ENCODE results near the gene IQSEC2.

The IQSEC2 gene

DNA sequence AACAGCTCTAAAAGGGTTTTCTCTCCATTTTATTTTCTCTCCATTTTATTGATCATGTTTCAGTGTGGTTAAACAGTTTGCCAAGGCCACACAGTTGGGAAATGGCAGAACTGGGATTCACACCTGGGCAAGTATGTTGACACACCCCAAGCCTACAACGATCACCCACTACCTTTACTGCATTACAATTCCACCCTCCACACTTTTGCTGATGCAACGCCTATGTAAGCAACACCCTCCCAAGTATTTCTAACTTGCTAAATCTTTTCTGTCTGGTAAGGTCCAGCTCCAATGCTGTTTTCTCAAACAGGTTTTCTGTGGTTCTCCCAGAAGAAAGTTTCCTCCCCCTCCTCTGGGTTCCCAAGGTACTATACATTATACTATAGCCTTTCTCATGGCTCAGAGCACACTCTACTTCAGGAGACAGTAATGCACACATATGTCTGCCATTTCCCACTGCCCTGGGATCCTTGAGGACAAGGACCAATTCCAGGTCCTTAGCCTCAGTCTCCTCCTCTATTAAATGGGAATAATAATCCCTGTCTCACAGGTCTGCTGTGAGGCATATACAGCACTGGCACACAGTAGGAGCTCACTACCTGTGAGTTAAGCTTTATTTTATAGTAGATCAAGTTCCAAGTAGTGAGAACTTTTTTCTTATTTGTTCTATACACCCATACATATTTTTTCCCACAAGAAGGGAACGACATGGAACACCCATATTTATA, 27.9 kb downstream of the IQSEC2 start:
- peak overlapping the region; percentile 10 for H3K27ac ChIP-seq
- DNase-seq (ENCODE audit: low read depth, low spot score): no peak

DNA sequence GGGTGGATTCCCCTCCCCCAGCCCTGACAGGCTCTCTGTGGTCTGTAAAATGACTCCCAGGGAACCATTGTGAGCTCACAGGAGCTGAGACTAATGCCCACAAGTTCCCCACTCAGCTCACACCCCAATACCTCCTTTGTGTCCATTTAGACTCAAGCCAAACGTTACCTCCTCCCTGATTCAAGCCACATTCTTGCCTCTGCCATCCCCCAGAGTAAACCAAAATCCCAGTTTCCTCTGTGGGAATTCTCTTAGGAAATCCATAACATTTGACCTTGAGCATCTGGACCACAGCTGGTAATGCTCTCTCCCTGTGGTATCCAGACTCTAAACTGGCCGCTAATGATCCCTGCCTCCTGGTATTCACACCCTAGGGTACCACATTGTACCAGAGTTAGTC, 30.1 kb downstream of the IQSEC2 start:
- H3K27ac ChIP-seq: no peak overlapping the region
- no peak for DNase-seq (ENCODE audit: low read depth, low spot score)

DNA sequence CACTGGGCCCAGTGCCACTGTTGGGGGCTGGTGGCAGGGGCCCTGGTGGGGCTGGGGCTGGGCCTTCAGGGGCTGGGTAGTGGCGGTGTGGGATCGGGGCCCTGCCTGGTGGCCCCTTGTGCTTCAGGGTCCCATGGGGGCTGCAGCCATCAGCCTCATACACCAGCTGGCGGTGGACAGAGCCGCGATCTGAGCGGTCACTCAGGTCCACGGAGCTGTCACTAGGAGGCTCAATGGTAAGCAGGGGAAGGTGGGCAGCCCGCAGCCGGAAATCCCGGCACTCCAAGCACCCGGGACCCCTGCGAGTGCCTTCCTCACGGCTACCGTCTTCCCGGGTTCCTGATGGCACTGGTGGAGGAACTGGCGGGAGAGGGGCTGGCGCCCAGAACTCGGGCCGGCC, 30.8 kb downstream of the IQSEC2 start:
- DNase-seq (ENCODE audit: low read depth, low spot score): no peak

DNA sequence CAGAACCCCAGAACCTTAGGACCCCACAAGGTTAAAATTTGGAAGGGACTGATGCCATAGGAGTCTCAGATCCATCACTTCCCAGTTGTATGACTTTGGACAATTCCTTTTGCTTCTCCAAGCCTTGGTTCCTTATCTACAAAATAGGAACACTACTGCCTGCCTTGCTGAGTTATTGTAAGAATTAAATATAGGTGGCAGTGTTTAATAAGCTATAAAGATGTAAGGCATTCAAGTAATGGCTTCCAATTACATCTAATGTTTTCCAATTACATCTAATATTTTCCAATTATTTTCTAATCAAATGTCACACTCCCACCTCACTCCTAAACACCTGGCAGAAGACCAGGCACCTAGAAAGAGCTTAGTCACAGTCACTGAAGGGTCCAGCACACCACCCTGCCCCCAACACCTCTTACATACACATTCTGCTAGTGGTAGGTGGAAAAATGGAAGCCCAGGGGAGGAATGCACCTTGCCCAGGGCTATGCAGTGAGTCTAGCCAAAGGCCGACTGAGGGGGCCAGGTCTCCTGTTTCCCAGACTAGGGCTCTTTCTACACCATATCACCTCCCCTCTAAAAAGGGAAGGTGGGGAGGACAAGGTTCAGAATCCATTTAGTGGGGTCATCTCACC, 31.9 kb downstream of the IQSEC2 start:
- H3K27ac ChIP-seq: no peak overlapping the region
- no peak for DNase-seq (ENCODE audit: low read depth, low spot score)

More for the DNA sequence above, 30.8 kb downstream of the IQSEC2 start:
- H3K27ac ChIP-seq: no peak overlapping the region

DNA sequence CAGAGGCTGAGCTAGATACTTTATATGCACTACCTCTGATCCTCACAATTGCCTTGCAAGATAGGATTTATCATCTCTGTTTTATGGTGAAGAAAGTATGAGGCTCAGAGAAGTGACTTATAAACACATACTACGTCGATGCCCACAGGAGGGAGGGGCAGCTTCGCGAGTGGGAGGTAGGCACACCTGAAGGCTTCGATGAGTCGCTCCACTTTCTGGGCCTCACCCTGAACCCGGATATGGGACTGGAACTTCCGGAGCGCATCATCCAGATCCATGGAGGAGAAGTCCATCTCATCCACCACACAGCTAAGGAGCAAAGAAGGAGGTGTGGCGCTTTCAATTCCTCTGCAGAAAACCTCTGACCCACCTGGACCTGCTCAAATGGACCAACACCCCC, 33.5 kb downstream of the IQSEC2 start:
- H3K27ac ChIP-seq: no peak overlapping the region

DNA sequence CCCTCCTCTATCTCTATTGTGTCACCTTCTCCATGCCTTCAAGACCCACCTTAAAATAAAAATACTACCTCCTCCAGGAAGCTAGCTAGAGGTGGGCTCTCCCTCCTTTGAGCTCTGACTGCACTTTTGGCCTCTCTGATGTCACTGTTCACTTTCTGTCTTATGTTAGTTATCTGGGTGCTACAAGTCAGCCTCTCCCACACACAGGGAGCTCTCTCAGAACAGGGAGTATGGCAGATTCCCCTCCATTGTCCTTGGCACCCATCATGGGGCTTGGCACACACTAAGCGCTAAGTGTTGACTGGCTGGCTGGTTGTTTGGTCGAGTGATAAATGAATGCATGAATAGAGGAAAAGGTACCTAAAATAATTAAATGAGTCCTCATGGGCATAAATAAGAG, 35.2 kb downstream of the IQSEC2 start:
- H3K27ac ChIP-seq: no peak overlapping the region
- DNase-seq (ENCODE audit: low read depth, low spot score): no peak

More for the DNA sequence above, 33.5 kb downstream of the IQSEC2 start:
- DNase-seq (ENCODE audit: low read depth, low spot score): no peak

DNA sequence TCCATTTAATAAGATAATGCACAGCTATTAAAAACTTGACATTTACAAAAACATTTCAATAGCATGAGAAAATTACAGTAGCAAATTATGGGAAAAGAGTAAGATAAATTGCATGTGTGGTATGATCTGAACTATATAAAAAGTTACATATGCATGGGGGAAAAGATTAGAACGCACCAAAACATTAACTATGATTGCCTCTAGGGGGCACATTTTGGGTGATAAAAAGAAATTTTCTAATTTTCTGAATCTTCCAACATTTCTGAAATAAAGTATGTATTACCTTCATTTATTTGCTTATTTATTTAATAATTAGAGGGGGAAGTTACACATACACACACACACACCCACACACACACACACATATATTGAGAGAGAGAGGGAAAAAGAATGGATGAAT, 36.8 kb downstream of the IQSEC2 start:
- no peak for DNase-seq (ENCODE audit: low read depth, low spot score)
- H3K27ac ChIP-seq: no peak overlapping the region

DNA sequence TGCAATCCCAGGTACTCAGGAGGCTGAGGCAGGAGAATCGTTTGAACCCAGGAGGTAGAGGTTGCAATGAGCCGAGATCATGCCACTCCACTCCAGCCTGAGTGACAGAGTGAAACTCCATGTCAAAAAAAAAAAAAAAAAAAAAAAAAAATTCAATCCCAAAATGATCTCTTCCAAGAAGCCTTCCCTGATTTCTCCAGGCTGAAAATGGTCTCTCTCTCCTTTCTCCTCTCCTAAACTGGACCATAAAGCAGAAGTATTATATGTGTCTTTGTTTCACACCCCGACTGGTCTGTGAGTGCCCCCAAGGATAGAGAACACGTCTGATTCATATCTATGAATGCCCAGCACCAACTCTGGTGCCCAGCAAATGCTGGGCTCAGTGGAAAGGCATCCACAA, 39.1 kb downstream of the IQSEC2 start:
- DNase-seq (ENCODE audit: low read depth, low spot score): no peak

DNA sequence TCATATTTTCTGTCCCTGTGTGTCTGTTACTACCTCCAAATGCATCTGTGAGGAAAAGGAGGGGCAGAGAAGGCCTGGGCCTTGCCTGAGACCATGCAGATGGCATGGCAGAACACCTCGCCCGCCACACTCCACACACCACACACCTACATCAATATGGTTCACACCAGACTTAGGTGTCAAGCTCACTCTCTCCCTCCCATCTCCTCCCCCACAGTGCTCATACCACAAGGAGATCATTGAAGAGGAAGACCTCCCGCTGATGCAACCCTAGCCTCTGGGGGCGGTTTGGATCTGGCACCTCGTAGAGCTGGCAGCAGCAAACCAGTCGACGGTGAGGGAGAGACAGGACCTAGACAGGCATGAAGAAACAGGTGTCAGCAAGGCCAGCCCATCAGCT, 39.8 kb downstream of the IQSEC2 start:
- H3K27ac ChIP-seq: no peak overlapping the region
- DNase-seq (ENCODE audit: low read depth, low spot score): no peak

More for the DNA sequence above, 39.1 kb downstream of the IQSEC2 start:
- no peak overlapping the region for H3K27ac ChIP-seq

DNA sequence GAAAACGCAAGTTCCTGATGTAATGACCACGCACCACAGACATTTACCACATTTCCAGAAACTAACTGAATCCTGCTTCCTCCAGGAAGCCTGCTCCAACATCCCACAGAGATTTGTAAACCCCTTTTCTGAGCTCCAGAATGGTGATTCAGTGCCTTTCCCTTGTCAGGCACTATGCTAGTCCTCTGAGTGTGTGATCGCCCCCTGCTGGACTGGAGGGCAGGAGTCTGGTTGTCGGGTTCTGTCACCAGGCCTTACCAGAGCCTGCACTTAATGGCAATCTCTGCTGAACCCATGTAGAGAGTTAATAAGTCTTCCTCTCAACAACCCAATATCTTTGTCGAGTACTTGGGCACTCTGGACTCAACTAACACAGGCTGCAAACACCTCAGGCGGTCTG, 41.9 kb downstream of the IQSEC2 start:
- DNase-seq (ENCODE audit: low read depth, low spot score): no peak
- H3K27ac ChIP-seq: no peak overlapping the region

DNA sequence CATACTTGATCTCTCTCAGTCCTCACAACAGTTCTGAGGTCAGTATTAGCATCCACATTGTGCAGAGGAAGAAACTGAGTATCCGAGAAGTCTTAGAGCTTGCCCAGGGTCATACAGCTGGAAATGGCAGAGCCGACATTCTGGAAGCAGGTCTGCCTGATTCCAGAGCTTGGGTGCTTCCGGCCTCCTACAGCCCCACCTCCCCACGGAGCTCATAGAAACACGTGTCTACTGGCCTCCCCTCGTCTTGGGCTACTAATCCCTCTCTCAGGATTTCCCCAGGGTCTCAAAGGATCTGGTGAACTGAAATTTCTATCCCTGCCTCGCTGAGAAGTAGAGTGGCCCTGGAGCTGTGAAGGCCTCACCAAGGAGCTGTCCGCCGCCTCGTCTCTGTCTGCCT, 44.3 kb downstream of the IQSEC2 start:
- no peak overlapping the region for H3K27ac ChIP-seq
- no peak for DNase-seq (ENCODE audit: low read depth, low spot score)

DNA sequence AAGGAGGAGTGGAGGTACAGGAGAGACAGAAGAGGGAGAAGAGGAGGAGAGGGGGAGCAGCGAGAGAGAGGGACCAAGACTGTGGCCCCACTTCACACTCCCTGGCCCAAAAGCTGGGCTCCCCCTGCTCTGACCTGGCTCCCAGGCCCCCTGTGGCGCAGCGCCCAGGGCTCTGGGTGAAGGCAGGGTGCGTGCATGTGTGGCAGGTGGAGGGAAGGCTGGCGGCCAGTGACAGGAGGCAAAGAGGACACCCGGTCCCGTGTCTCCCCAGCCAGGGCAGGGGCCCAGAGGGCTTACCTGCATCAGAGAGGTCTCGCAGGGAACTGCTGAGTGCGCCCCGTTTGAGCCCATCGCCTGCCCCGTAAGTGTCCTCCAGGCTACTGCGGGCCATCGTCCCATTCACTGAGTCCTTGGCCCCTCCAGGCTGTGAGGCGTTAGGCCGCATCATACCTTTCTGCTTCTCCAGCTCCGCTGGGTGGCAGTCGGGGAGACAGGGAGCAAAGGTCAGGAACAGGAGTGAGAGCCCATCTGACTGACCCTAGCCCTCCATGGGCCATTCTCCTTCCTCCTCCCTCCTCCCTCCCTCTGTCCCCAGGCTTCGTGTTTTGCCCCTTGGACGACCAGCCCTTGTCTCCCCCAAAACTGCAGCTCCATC, 45.2 kb downstream of the IQSEC2 start:
- no peak for DNase-seq (ENCODE audit: low read depth, low spot score)
- no peak overlapping the region for H3K27ac ChIP-seq

DNA sequence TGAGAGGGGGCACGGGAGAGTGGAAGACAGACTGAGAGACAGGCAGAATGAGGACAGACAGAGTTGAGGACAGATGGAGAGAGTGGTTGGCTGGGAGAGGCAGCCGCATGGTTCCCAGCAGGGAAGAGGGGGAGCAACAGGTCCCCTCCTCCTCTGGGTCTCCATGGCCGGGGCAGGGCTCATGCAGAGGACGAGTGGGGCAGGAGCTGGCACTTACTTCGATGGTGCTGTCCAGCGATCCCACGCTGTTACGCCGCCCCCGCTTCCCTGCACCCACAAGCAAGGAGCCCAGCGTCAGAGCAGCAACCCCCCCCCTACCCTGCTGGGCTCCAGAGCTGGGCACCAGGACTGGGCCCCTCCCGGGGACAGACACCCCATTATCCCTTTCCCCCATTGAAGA, 45.8 kb downstream of the IQSEC2 start:
- DNase-seq (ENCODE audit: low read depth, low spot score): no peak
- H3K27ac ChIP-seq: no peak overlapping the region

DNA sequence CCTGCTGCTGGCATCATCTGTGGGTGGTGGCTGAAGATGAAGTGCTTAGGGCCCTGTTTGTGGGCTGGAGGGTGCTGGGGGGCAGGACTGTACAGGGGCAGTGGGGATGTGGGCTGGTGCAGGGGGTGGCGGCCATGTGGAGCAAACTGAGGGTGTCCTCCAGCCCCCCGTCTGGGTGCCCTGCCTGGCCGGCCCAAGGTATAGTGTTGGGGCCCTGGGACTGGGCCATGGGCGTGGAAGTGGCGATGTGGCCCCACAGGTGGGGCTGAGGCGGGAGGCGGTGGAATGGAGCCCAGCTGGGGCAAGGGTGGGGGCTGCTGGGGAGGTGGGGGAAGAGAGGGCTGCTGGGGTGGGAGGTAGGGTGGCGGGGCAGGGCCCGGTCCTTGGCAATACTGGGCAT, 46.9 kb downstream of the IQSEC2 start:
- DNase-seq (ENCODE audit: low read depth, low spot score): no peak
- no peak overlapping the region for H3K27ac ChIP-seq

DNA sequence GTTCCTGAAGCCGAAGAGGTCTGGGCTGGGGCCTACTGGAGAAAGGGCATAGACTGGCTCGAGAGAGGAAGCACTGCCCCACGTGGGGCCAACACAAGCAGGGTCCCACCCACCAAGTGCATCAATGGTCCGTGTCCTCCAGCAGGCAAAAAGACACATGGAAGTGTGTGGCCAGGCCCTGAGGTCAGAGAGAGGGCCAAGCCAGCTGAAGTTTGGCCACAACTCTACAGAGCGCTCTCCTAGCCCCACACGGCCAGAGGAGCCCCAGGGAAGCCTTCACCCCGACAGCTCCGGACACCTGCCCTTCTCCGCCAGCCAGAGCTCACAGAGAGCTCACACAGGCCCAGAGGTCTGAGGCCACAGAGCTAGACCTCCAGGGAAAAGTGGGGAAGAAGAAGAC, 47.8 kb downstream of the IQSEC2 start:
- DNase-seq (ENCODE audit: low read depth, low spot score): no peak

DNA sequence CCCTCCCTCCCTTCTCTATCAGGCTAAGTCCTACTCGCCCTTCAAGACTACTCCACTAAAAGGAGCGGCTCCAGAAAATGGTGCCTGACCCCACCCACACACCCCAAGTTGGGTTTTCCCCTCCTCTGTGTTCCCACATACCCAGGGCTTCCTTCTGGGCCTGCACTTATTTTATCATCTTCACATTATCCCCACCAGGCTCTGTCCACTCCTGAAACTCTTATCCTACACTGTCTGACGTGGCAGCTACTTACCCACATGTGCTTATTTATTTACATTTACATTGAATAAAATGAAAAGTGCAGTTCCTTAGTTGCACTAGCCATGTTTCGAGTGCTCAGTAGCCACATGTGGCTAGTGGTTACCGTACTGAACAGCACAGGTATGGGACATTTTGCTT, 51.3 kb downstream of the IQSEC2 start:
- no peak overlapping the region for H3K27ac ChIP-seq
- DNase-seq (ENCODE audit: low read depth, low spot score): no peak

More for the DNA sequence above, 47.8 kb downstream of the IQSEC2 start:
- H3K27ac ChIP-seq: no peak overlapping the region

DNA sequence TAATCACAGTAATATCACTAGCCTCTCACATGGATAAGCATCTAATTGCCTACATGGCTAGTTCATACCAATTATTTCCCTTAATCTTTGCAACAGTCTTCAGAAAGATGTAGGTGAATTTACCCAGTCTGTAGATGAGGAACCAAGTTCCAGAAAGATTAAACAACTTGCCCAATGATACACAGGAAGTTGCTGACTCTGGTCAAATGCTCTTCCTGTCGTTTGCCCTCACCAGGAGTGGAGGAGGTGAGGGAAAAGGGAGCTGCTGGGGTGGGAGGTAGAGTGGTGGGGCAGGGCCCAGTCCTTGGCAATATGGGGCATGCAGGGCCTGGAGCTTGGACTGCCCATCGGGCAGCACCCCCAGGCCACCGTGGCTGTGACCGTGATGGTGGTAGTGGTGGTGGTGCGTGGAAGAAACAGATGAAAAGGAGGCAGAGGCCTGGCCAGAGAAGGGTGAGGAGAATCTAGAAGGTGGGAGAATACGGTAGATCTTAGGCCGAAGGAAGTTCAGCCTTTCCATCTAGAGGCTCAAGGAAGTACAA, 54.1 kb downstream of the IQSEC2 start:
- DNase-seq (ENCODE audit: low read depth, low spot score): no peak
- no peak overlapping the region for H3K27ac ChIP-seq

DNA sequence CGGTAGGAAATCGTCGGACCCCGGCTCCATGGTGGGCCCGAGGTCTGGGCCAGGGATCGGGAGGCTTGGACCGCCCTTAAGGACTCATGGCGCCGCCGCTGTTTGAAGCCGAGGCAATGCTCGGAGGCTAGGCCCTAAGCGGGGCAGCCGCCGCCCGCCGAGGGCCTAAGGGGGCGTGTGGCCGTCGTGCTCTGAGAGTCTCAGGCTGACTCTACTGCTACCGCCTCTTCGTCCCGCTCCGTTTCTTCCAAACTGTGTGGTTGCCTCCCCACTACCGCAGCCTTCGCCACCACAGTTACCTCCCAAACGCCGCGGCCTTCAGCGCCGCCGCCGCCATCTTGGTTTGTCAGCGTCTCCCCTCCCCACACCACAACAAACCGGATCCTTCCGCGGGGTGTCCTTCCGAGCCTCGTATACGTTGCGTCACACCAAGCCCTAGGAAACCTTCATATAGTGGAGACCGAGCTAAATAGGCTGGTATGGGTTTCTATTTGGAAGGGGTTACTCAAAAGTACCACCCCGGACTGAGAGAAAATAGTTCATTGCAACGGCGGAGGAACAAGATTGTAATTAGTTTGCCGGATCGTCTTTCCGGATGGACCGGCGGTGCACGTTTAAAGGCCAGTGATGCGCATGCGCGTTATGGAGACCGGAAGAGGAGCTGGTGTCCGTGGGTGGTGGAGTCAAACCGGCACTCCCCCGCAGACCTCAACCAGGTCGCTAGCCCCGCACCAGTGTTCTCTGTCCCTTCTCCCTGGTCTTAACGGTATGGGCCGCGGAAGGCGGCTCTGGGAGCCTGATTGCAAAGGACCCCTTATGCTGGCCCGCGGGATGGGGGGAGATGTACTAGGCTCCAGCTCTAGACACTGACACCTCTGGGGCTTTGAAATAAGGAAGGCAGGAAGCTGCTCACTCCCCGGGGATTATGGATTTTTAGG, 56.3 kb downstream of the IQSEC2 start, which contains the start of gene KDM5C:
KDM5C (minus strand) TSS at position 348 of the 938 bp plus-strand sequence; CDS start at position 30, 318 bp downstream.
- peak within 1 kb of the TSS; percentile 73 for H3K27ac ChIP-seq
- peak; percentile 39 for DNase-seq (ENCODE audit: low read depth, low spot score)

DNA sequence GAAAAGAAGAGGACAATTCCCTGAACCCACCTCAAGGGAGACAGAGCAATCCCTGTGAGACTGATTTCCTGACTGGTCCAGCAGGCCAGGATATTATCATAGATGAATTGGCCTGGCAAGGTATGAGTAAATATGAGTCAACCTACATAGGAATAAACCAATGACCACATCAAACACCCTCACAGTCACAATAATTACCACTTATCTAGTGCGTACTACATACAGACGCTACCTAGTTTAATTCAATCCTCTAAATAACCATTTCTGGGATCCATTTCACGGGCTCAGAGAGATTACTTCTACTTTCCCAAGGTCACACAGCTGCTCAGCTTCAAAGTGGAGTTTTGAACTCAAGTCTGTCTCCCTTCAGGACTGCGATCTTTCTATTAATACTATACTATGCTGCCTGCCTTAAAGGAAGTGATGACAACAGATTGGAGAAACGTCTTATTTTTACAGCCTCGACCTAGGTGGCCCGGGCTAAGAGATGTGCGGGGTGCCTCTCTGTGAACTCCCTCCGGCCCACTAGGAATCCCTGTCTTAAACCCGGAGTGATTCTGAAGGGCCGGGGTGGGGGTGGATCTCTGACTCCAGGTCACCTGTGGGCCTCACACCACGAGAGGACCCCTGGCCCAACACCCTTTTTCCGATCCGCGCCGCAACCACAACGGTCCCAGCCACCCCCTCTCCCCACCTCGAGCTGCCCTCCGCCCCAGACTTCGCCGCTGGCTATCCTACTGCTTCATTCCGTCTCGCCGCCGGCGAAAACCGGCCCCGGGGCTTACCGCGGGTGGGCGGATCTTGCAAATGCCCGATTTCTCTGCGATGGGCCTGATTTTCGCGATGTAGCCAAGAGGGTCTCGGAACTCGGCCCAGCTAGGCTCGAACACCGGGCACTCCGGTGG, 57.2 kb downstream of the IQSEC2 start:
- peak; percentile 41 for DNase-seq (ENCODE audit: low read depth, low spot score)
- peak overlapping the region; percentile 73 for H3K27ac ChIP-seq

Measured in epithelial cell of prostate (primary cell).